Measurements from ENCODE around the gene RAMP3.

The RAMP3 gene

GRCh38 chr7:45184326-45185027, 26.9 kb downstream of the RAMP3 start:
- Histone ChIP-seq H3K4me1 (ENCODE audit: insufficient read depth, low read length) (no peaks in the 10 kb centered on the region), H3K9ac (ENCODE audit: low read depth, low read length) (no peak overlapping the region), H3K9me3 (ENCODE audit: insufficient read depth, low read depth, low read length) (no peaks in the 10 kb centered on the region), H3K27me3 (ENCODE audit: insufficient read depth, low read length) (no peaks in the 10 kb centered on the region), H3K36me3 (ENCODE audit: insufficient read depth, low read depth, low read length) (no peaks in the 10 kb centered on the region), H3K27ac (ENCODE audit: low read length) (no peak overlapping the region), H3K4me3 (ENCODE audit: low read length) (no peak overlapping the region)

GRCh38 chr7:45185028-45185863, 27.7 kb downstream of the RAMP3 start:
- no peak overlapping the region for H3K9ac ChIP-seq (ENCODE audit: low read depth, low read length)
- H3K27me3 ChIP-seq (ENCODE audit: insufficient read depth, low read length), result no peaks in the 10 kb centered on the region
- H3K36me3 ChIP-seq (ENCODE audit: insufficient read depth, low read depth, low read length), result no peaks in the 10 kb centered on the region
- H3K9me3 ChIP-seq (ENCODE audit: insufficient read depth, low read depth, low read length), result no peaks in the 10 kb centered on the region
- H3K27ac ChIP-seq (ENCODE audit: low read length), result no peak overlapping the region
- H3K4me1 ChIP-seq (ENCODE audit: insufficient read depth, low read length), result no peaks in the 10 kb centered on the region
- H3K4me3 ChIP-seq (ENCODE audit: low read length), result no peak overlapping the region

DNA sequence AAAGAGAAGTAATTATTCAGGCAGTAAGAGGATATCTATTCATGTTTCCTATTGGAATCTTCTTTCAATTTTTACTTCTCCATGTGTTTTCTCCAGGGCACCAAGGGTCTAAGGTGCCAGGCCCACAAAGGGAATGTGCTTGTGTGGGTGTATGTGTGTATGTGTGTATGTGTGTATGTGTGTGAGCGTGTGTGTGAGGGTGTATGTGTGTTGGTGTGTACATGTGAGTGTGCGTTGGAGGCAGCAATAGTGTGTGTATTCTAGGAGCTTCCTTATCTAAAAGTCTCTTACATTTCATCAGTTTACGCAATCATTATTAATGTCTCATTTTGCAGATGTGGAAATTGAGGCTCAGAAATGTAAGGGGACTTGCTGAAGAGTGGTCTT, 28.3 kb downstream of the RAMP3 start:
- no peaks in the 10 kb centered on the region for H3K36me3 ChIP-seq (ENCODE audit: insufficient read depth, low read depth, low read length)
- H3K4me3 ChIP-seq (ENCODE audit: low read length), result no peak overlapping the region
- no peak overlapping the region for H3K27ac ChIP-seq (ENCODE audit: low read length)
- no peak overlapping the region for H3K9ac ChIP-seq (ENCODE audit: low read depth, low read length)
- no peaks in the 10 kb centered on the region for H3K9me3 ChIP-seq (ENCODE audit: insufficient read depth, low read depth, low read length)
- no peaks in the 10 kb centered on the region for H3K4me1 ChIP-seq (ENCODE audit: insufficient read depth, low read length)
- no peaks in the 10 kb centered on the region for H3K27me3 ChIP-seq (ENCODE audit: insufficient read depth, low read length)

DNA sequence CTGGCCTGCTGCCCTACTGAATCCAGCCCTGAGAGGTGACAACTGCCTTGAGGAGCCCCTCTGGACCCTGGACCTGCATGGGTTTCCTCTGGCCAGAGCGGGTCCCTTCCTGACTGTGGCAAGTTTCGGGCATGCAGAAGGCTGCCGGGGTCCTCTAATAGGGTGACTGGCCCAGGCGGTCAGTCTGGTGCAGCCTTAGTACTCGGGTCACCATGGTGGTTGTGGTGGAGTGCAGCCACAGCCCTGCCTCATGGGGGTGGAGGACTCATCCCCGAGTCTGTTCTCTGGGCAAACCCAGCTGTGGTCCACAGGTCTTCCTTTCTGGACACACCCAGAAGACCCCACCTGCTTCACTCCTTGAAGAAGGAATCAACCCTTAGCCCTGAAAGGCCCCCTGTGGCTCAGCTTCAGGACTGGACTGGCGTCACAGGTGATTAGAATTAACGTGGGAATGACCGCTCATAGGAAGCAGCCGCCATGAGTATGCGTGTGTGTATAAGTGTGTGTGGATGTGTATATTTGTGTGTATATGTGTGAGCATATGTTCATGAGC, 28.7 kb downstream of the RAMP3 start:
- H3K9me3 ChIP-seq (ENCODE audit: insufficient read depth, low read depth, low read length), result no peaks in the 10 kb centered on the region
- H3K4me1 ChIP-seq (ENCODE audit: insufficient read depth, low read length), result no peaks in the 10 kb centered on the region
- no peaks in the 10 kb centered on the region for H3K36me3 ChIP-seq (ENCODE audit: insufficient read depth, low read depth, low read length)
- no peak overlapping the region for H3K4me3 ChIP-seq (ENCODE audit: low read length)
- no peaks in the 10 kb centered on the region for H3K27me3 ChIP-seq (ENCODE audit: insufficient read depth, low read length)
- H3K27ac ChIP-seq (ENCODE audit: low read length), result no peak overlapping the region
- no peak overlapping the region for H3K9ac ChIP-seq (ENCODE audit: low read depth, low read length)

GRCh38 chr7:45187089-45187945, 29.7 kb downstream of the RAMP3 start:
- Histone ChIP-seq H3K4me1 (ENCODE audit: insufficient read depth, low read length) (no peaks in the 10 kb centered on the region), H3K9me3 (ENCODE audit: insufficient read depth, low read depth, low read length) (no peaks in the 10 kb centered on the region), H3K27me3 (ENCODE audit: insufficient read depth, low read length) (no peaks in the 10 kb centered on the region), H3K36me3 (ENCODE audit: insufficient read depth, low read depth, low read length) (no peaks in the 10 kb centered on the region), H3K9ac (ENCODE audit: low read depth, low read length) (no peak overlapping the region), H3K4me3 (ENCODE audit: low read length) (no peak overlapping the region), H3K27ac (ENCODE audit: low read length) (no peak overlapping the region)

DNA sequence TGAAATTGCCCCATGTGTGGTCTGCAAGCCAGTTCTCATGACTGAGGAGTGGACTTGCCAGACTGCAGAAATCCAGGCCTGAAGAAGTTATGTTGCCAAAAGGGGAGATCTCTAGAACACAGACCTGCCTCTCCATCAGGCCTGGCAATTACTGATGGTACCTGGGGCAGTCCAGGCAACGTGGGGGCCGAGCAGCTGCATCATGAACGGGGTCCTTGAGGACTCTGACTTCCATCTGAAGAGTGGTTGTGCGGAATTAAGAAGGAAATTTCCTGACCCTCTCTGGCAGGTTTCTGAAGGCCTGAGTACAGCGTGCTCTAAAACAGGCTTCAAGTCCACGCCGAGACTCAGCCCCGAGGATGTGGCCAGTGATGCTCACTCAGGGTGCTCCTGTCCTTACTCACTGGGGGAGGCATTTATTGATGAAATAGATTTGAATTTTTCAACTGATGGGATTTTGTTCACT, 30.4 kb downstream of the RAMP3 start:
- H3K36me3 ChIP-seq (ENCODE audit: insufficient read depth, low read depth, low read length), result no peaks in the 10 kb centered on the region
- no peak overlapping the region for H3K9ac ChIP-seq (ENCODE audit: low read depth, low read length)
- H3K27me3 ChIP-seq (ENCODE audit: insufficient read depth, low read length), result no peaks in the 10 kb centered on the region
- H3K27ac ChIP-seq (ENCODE audit: low read length), result no peak overlapping the region
- no peaks in the 10 kb centered on the region for H3K9me3 ChIP-seq (ENCODE audit: insufficient read depth, low read depth, low read length)
- no peaks in the 10 kb centered on the region for H3K4me1 ChIP-seq (ENCODE audit: insufficient read depth, low read length)
- no peak overlapping the region for H3K4me3 ChIP-seq (ENCODE audit: low read length)

GRCh38 chr7:45188736-45189135, 31.1 kb downstream of the RAMP3 start:
- Histone ChIP-seq H3K9ac (ENCODE audit: low read depth, low read length) (no peak overlapping the region), H3K27me3 (ENCODE audit: insufficient read depth, low read length) (no peaks in the 10 kb centered on the region), H3K36me3 (ENCODE audit: insufficient read depth, low read depth, low read length) (no peaks in the 10 kb centered on the region), H3K27ac (ENCODE audit: low read length) (no peak overlapping the region), H3K4me3 (ENCODE audit: low read length) (no peak overlapping the region), H3K4me1 (ENCODE audit: insufficient read depth, low read length) (no peaks in the 10 kb centered on the region), H3K9me3 (ENCODE audit: insufficient read depth, low read depth, low read length) (no peaks in the 10 kb centered on the region)

DNA sequence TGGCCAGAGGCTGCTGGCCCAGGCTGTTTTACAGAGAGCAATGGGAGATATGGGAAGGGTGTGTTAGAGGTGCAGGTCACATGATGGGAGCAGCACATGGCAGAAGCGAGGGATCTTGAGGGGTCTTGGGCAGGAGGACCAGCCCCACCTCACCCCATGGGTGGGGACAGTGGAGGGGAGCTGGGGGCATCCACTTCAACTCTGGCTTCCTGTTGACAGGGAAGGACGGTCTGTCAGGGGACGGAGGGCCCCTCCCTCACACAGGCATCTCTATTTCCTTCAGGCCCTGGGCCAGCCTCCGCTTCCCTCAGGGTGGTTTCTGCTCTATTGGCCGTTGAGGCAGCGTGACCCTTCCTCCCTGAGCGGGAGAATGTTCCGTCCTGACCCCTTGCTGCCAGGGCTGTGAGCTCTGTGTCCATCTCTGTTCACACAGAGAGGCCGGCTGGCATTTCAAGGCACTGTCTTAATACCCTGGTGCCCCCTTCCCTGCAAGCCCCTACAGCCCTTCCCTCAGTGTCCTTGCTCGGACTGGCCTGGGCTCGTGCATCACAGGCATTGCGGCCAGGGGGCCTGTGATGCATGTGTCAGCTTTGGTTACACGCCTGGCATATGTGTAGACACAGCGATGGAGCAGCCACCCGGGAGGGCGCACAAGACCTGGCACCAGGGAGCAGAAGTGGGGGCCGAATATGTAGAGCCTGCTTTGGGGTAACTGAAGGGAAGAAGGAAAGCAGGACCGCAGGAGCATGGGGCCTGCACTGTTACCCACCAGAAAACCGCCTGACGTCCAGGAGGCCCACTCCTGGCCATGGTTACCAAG, 31.8 kb downstream of the RAMP3 start:
- Histone ChIP-seq H3K9me3 (ENCODE audit: insufficient read depth, low read depth, low read length) (no peaks in the 10 kb centered on the region), H3K27ac (ENCODE audit: low read length) (no peak overlapping the region), H3K36me3 (ENCODE audit: insufficient read depth, low read depth, low read length) (no peaks in the 10 kb centered on the region), H3K4me3 (ENCODE audit: low read length) (no peak overlapping the region), H3K9ac (ENCODE audit: low read depth, low read length) (no peak overlapping the region), H3K4me1 (ENCODE audit: insufficient read depth, low read length) (no peaks in the 10 kb centered on the region), H3K27me3 (ENCODE audit: insufficient read depth, low read length) (no peaks in the 10 kb centered on the region)

DNA sequence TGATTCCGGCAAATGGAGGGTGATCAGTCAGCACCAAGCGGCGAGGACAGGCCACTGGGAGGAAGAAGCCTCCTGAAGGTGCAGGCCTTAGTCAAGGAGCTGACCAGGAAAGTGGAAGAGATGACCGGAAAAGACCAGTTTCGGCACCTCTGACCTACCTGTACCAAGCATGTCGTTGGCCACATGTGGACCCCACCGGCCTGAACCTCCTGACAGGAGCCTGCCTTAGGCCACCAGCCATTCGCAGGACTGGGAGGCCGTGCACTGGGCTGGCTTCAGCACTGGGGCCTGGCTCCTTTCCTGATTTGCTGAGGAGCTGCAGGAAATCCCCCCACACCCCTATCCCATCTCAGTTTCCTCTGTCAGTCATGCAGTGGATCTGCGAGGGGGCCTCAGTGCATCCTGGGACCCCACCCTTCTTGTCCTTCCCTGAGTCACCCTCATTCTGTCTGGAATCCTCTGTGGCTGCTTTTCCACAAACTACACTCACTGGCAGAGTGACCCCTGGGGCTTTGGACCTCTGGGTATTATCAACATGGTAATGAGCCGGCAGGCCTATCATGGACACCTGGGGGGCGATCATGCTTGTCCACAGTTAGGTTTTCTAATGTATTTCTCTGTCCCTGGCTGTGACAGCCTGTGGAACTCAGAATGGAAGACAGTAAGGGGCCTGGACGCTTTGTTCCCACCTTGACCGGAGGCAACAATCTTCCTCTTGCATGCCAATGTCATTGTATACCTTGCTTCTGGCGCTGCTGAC, 33.0 kb downstream of the RAMP3 start:
- no peak overlapping the region for H3K4me3 ChIP-seq (ENCODE audit: low read length)
- no peaks in the 10 kb centered on the region for H3K4me1 ChIP-seq (ENCODE audit: insufficient read depth, low read length)
- H3K27me3 ChIP-seq (ENCODE audit: insufficient read depth, low read length), result no peaks in the 10 kb centered on the region
- H3K9me3 ChIP-seq (ENCODE audit: insufficient read depth, low read depth, low read length), result no peaks in the 10 kb centered on the region
- H3K9ac ChIP-seq (ENCODE audit: low read depth, low read length), result no peak overlapping the region
- no peaks in the 10 kb centered on the region for H3K36me3 ChIP-seq (ENCODE audit: insufficient read depth, low read depth, low read length)
- no peak overlapping the region for H3K27ac ChIP-seq (ENCODE audit: low read length)

- H3K4me1 ChIP-seq (ENCODE audit: insufficient read depth, low read length), result no peaks in the 10 kb centered on the region
- no peak overlapping the region for H3K4me3 ChIP-seq (ENCODE audit: low read length)
- H3K9me3 ChIP-seq (ENCODE audit: insufficient read depth, low read depth, low read length), result no peaks in the 10 kb centered on the region
- no peak overlapping the region for H3K9ac ChIP-seq (ENCODE audit: low read depth, low read length)
- no peaks in the 10 kb centered on the region for H3K27me3 ChIP-seq (ENCODE audit: insufficient read depth, low read length)
- H3K36me3 ChIP-seq (ENCODE audit: insufficient read depth, low read depth, low read length), result no peaks in the 10 kb centered on the region
- no peak overlapping the region for H3K27ac ChIP-seq (ENCODE audit: low read length)
Measured at GRCh38 chr7:45191396-45191795, 33.8 kb downstream of the RAMP3 start.
